ENCODE results near the gene SERPINC1.
"Not testable (repeated sequence)": the region's sequence is repeated elsewhere in the genome, so short reads cannot be mapped to it uniquely, and the experiment has no call there.

Gene SERPINC1

GRCh38 chr1:173917149-173917548, at the start of gene SERPINC1:
SERPINC1 (minus strand) TSS chr1:173917327; CDS start chr1:173917259, 68 bp downstream.
- DNase-seq: no peak

DNA sequence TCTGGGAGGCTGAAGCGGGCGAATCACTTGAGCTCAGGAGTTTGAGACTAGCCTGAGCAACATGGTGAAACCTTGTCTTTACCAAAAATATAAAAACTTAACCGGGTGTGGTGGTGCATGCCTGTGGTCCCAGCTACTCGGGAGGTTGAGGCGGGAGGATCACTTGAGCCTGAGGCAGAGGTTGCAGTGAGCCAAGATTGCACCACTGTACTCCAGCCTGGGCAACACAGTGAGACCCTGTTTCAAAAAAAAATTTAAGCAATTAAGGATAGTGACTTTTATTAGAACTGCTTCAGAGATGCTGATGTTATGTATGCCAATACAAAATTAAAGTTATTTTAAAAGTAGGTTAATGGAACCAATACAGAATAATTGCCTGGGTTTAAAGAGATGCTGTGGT, 48.8 kb upstream of the SERPINC1 start:
- not testable (repeated sequence) for DNase-seq

DNA sequence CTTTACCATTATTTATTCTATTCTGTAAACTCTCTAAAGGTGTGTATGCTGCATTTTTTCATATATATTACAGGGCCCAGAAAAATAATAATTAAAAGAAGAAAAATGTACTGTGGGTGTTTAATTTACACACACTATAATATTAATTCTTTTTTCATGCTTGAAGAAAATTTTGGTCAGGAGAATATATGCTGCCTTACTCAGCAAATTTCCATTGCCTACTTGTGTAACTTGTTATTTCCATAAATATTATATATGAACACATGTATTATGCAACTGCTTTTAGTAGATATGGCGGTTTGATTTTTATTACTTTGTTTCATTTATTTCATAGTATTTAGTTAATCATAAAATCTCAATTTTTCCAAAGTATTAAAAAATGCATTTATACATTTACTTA, 46.4 kb upstream of the SERPINC1 start:
- DNase-seq: no peak

DNA sequence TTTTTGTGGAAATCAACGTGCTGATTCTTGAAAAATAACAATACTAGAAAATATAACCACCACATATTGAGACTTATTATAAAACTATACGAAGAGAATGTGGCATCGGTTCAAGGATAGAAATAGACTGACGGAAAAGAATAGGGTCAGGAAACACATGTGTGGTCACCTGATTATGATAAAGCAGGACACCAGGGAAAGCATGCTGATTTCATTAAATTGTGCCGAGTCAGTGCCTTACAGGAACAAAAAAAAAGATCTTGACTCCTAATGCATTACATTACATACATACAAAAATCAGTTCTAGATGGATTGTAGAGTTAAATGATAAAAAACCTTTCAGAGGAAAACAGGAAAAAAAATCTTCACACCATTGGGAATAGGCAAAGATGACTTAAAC, 43.5 kb upstream of the SERPINC1 start:
- DNase-seq: no peak

- no peak for DNase-seq
Observed at GRCh38 chr1:173954179-173954578, 37.1 kb upstream of the SERPINC1 start.

- no peak for DNase-seq
Observed at GRCh38 chr1:173948594-173948993, 31.5 kb upstream of the SERPINC1 start.

DNA sequence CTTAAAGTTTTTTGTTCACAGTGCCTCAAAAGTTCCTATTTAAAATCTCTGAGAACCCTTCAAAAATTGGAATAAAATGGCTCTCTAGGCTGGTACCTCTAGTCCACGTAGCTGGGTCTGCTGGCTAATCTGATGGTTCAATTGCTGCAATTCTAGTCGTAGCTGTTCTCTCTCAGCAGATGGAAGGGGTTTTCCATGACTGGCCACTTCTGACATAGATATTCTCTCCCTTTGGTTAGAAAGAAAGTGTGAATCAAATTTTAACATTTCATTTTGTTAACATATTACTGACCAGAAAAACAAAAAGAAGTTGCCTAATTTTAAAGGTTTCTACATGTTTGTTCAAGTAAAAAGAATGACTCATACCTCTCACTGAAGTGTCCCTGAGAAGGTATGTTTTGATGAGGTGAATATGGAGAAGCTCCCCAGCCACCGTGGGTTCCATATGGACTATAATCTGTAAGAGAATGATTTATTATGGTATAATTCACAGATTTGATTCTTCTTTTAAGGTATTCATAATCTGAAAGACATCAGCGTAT, 29.3 kb upstream of the SERPINC1 start:
- DNase-seq: no peak

- no peak for DNase-seq
Observed at GRCh38 chr1:173937062-173937461, 19.9 kb upstream of the SERPINC1 start.

DNA sequence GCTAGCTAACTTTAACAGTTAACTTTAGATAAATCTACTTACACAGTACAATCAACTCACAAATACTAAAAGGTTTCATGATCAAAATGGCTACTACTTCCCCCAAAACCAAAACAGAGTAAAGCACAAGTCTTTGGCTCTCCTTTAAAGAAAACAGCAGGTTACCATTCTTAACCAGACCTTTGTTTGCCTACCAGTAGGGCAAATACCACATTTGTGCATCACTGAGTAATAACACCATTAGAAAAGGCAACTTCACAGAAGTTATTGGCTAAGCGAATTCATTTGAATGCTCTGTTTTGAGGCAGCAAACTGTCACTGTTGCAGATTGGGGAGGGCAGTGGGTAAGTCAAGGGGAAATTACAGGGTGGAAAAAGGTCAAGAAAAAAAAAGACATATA, 17.3 kb upstream of the SERPINC1 start:
- no peak for DNase-seq

- DNase-seq: not testable (repeated sequence)
Observed at GRCh38 chr1:173930541-173930940, 13.4 kb upstream of the SERPINC1 start.

DNA sequence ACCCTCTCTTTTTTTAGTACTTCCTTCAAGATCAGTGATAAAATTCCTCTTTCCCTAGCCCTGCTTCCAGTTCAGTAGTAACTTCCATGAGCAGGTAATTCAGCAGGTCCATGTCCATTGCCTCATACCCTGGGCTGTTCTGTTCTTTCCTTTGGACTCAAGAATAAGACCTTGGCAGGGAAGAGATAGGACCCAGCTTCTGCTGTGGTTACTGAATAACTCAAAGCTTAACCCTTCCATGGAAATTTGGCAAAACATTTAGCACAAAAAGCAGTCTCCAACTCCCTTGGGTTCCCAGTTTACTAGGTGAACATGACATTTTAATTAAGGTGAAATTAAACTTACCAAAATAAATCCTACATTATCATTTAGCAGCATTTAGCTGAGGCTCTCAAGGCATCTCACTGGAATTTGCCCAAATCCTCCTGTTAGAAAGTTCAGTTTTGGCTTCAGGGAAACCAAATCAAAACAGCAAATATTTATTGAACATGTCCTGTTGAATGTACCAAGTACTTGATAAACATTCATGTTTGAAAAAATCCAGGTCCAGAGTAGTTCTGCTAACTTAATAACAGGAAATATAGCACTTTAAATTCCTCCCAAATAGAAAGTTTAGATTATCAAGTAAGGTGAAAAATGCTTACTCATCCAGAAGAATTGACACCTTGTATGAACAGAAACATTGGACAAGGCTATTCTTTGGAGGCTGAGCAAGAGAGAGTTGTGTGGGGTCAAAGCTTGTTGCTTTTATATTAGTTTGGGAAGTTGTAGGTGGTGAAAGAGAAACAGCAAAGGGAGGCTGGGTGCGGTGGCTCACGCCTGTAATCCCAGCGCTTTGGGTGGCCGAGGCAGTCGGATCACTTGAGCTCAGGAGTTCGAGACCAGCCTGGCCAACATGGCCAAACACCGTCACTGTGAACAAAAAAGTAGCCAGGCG, 8.4 kb upstream of the SERPINC1 start:
- no peak for DNase-seq

- DNase-seq: no peak
Observed at GRCh38 chr1:173920861-173921260, 3.7 kb upstream of the SERPINC1 start.

DNA sequence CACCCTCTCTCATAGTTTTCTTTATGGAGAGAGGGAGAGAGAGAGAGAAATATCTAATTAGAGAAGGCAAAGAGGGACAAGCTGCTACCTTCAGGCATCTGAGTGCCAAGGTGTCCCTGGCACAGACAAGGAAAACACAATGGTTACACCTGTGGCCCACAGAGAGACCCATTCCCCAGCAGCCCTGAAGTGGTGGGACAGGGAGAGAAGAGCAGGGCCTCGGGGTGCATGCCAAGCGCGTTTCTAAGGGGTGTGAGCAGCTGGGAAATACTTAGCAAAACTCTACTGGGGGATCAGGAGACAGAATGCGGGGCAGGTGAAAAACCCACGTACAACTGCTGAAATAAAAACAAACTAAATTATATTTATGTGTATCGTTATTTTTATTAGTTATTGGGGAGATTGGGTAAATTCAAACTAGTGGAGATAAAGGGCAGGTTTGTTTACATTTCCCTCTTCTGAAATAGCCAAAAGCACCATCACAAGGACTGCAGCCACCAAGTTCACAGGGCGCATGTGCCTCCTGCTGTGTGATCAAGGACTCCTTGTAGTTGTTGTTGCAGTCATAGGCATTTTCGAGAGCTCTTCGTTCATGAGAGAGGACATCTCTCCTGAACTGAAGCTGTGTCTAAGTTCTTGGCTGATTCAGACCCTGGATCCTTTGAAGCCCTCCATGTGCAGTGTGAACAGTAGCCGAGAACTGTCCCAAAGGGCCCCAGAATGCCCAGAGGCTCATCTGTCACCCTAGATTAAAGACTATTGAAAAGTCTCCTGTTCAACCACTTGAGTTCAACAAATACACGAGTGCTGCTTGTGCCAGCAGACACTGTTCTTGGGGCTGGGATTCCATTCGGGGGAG, 737 bp upstream of the SERPINC1 start:
- no peak for DNase-seq

DNA sequence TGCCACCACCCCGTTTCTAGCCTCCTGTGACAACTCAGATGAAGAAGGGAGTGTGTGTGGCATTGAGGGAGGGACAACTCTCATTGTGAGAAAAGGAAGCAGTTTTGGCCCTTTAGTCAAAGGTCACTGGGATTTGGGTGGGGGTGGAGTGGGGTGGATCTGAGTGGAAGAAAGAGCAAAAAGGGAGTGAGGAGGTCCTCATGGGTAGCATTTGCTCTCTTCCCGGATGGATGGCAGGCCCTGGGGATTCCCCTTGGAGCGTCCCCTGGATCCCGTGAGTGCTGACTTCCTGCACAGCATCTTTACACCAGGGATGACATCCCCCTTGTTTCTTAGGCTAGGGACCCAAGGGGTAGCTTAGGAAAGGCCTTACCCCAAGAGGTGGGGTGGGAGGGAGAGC, 460 bp downstream of the SERPINC1 start:
- DNase-seq: no peak

- no peak for DNase-seq
Observed at GRCh38 chr1:173915596-173915995, 1.5 kb downstream of the SERPINC1 start.

DNA sequence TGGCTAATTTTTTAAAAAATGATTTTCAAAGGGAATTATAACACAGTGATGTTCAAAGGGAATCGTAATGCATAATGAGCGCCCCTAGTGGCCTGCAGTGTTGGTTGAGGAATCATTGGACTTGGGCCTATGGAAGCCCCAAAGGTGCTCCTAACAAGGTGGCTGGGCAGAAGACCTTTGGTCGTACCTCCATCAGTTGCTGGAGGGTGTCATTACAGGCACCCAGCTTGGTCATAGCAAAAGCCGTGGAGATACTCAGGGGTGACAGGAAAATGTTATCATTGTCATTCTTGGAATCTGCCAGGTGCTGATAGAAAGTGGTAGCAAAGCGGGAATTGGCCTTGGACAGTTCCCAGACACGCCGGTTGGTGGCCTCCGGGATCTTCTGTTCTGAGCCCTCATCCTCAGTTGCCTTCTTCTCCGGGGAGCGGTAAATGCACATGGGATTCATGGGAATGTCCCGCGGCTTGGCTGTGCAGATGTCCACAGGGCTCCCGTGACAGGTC, 2.7 kb downstream of the SERPINC1 start:
- no peak for DNase-seq

GRCh38 chr1:173913111-173913510, 4.0 kb downstream of the SERPINC1 start:
- DNase-seq: no peak

- DNase-seq: no peak
Observed at GRCh38 chr1:173903827-173904531, 13.1 kb downstream of the SERPINC1 start.

DNA sequence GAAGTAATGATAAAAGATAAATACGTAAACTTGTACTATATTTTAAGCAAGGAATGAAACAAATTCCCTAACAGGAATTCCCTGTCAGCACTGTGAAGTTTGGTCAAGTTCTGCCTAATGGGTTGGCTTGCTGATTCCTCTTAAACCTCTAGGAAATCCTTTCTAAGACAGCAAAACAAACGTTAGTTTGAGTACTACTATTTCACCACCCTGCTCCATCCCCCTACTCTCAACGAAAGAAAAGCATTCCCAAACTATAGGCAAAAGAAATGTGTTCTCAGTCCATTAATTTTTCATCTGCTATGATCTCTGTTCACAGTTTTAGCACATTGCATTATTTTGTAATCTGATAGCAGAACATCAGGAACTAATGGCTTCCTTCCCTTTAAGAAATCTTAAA, 16.1 kb downstream of the SERPINC1 start:
- DNase-seq: no peak

GRCh38 chr1:173900427-173900826, 16.7 kb downstream of the SERPINC1 start:
- no peak for DNase-seq

- no peak for DNase-seq
Observed at GRCh38 chr1:173894189-173894588, 22.9 kb downstream of the SERPINC1 start.

- no peak for DNase-seq
Observed at GRCh38 chr1:173893611-173894010, 23.5 kb downstream of the SERPINC1 start.

GRCh38 chr1:173889885-173890284, 27.2 kb downstream of the SERPINC1 start:
- no peak for DNase-seq
